ENCODE results near the gene GNRH2. TPM values are rescaled to one million over a fixed set of nuclear protein-coding genes. Genes with fewer than 3 reads are reported as not detected.
A peak's percentile ranks its signal among the peaks of the same experiment; 100 is the strongest.
"Not testable (repeated sequence)": the region's sequence is repeated elsewhere in the genome, so short reads cannot be mapped to it uniquely, and the experiment has no call there.

Gene GNRH2, protein sequence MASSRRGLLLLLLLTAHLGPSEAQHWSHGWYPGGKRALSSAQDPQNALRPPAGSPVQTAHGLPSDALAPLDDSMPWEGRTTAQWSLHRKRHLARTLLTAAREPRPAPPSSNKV
- total RNA-seq = 1 to 10 TPM; 1.2 to 2.0 TPM

- ChIA-PET CTCF (interaction anchor here (0.8 to 1.0 kb wide), 2 partner anchors 13 to 23 kb away, joined by 3 read pairs; no protein-coding TSS in a partner anchor), POLR2A (no interaction called here)
Measured at GRCh38 chr20:3043322-3043721, at the start of gene GNRH2. TSS of gene GNRH2 (plus strand) at chr20:3043622. CDS start at chr20:3044415, 793 bp downstream.

GRCh38 chr20:2995796-2996195 is 47.6 kb upstream of the GNRH2 start:
- Mint-ChIP-seq H3K4me1 (peaks cover under 1% of the 10 kb centered on the region), H3K4me3 (no peak overlapping the region), H3K9me3 (no peaks in the 10 kb centered on the region), H3K27me3 (no peaks in the 10 kb centered on the region), H3K27ac (no peak overlapping the region), H3K36me3 (ENCODE audit: low read depth) (peaks cover 33% of the 10 kb centered on the region)
- ChIA-PET CTCF (interaction anchor here (0.5 to 1.5 kb wide), 4 partner anchors 12 to 111 kb away, joined by 3 to 4 read pairs (median 3); no protein-coding TSS in a partner anchor), POLR2A (no interaction called here)
- DNase-seq = no peak

More at GRCh38 chr20:3043322-3043721, at the start of gene GNRH2:
- no peaks in the 10 kb centered on the region for H3K27me3 Mint-ChIP-seq
- DNase-seq = no peak
- H3K4me3 Mint-ChIP-seq = peak within 1 kb of the TSS; percentile 10
- peaks cover 44% of the 10 kb centered on the region for H3K4me1 Mint-ChIP-seq
- H3K9me3 Mint-ChIP-seq = no peaks in the 10 kb centered on the region
- H3K36me3 Mint-ChIP-seq (ENCODE audit: low read depth) = peaks cover 30% of the 10 kb centered on the region
- peak within 1 kb of the TSS; percentile 21 for H3K27ac Mint-ChIP-seq

DNA sequence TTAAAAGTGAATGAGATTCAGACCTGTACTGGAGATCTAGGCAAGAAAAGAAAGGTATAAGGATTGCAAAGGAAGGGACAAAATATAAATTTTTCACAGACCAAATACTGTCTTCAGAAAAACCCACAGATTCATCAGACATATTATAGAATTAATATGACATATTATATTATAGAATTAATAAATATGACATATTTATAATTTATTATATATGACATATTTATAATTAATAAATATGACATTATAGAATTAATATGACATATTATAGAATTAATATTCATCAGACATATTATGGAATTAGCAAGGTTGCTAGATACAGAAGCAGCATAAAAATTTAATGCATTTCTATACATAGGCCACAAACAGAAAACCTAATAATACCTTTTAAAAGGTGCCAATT is 44.7 kb upstream of the GNRH2 start:
- ChIA-PET POLR2A (no interaction called here), CTCF (no interaction called here)
- no peak overlapping the region for H3K27ac Mint-ChIP-seq

GRCh38 chr20:3000852-3001523 is 42.4 kb upstream of the GNRH2 start:
- POLR2A ChIA-PET = interaction anchor here (0.6 to 0.9 kb wide), 2 partner anchors 14 to 128 kb away, joined by 3 to 6 read pairs; partner anchors contain the start of gene PTPRA

More for the DNA sequence above, 44.7 kb upstream of the GNRH2 start:
- Mint-ChIP-seq H3K4me1 (no peaks in the 10 kb centered on the region), H3K27me3 (no peaks in the 10 kb centered on the region), H3K36me3 (ENCODE audit: low read depth) (peaks cover 16% of the 10 kb centered on the region), H3K4me3 (no peak overlapping the region), H3K9me3 (no peaks in the 10 kb centered on the region)
- DNase-seq = no peak

DNA sequence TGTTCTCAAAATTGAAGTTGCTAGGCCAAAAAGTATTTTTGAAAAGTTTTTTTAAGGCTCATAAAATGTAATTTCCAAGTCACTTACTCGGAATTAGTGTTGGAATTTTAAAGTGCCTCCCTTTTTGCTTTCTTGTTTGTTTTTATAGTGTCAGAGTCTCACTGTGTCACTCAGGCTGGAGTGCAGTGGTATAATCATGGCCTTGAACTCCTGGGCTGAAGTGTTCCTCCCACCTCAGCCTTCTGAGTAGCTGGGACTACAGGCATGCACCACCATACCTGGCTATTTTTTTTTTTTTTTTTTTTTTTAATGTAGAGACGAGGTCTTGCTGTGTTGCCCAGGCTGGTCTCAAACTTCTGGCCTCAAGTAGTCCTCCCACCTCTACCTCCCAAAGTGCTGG is 40.0 kb upstream of the GNRH2 start:
- ChIA-PET POLR2A (no interaction called here), CTCF (no interaction called here)
- Mint-ChIP-seq H3K4me3 (no peak overlapping the region), H3K36me3 (ENCODE audit: low read depth) (peaks cover 25% of the 10 kb centered on the region), H3K27me3 (no peaks in the 10 kb centered on the region), H3K4me1 (no peaks in the 10 kb centered on the region), H3K9me3 (no peaks in the 10 kb centered on the region), H3K27ac (no peak overlapping the region)
- no peak for DNase-seq

More at GRCh38 chr20:3000852-3001523, 42.4 kb upstream of the GNRH2 start:
- no peak overlapping the region for H3K4me3 Mint-ChIP-seq
- H3K36me3 Mint-ChIP-seq (ENCODE audit: low read depth) = peaks cover 14% of the 10 kb centered on the region
- no peaks in the 10 kb centered on the region for H3K9me3 Mint-ChIP-seq
- CTCF ChIA-PET = interaction anchor here (0.6 to 1.5 kb wide), 7 partner anchors 10 to 280 kb away, joined by 3 to 5 read pairs (median 4); no protein-coding TSS in a partner anchor
- H3K4me1 Mint-ChIP-seq = no peaks in the 10 kb centered on the region
- H3K27ac Mint-ChIP-seq = peak overlapping the region; percentile 11
- no peaks in the 10 kb centered on the region for H3K27me3 Mint-ChIP-seq
- DNase-seq = peak; percentile 61

- H3K27ac Mint-ChIP-seq = peak overlapping the region; percentile 47
- no peaks in the 10 kb centered on the region for H3K27me3 Mint-ChIP-seq
- DNase-seq = peak; percentile 16
- CTCF ChIA-PET = interaction anchor here (0.8 to 1.5 kb wide), 4 partner anchors 10 to 323 kb away, joined by 3 to 4 read pairs (median 4); no protein-coding TSS in a partner anchor
- POLR2A ChIA-PET = no interaction called here
- no peaks in the 10 kb centered on the region for H3K9me3 Mint-ChIP-seq
- H3K4me3 Mint-ChIP-seq = no peak overlapping the region
- peaks cover 45% of the 10 kb centered on the region for H3K36me3 Mint-ChIP-seq (ENCODE audit: low read depth)
- H3K4me1 Mint-ChIP-seq = peaks cover 47% of the 10 kb centered on the region
Measured at GRCh38 chr20:3010985-3011723, 32.3 kb upstream of the GNRH2 start.

DNA sequence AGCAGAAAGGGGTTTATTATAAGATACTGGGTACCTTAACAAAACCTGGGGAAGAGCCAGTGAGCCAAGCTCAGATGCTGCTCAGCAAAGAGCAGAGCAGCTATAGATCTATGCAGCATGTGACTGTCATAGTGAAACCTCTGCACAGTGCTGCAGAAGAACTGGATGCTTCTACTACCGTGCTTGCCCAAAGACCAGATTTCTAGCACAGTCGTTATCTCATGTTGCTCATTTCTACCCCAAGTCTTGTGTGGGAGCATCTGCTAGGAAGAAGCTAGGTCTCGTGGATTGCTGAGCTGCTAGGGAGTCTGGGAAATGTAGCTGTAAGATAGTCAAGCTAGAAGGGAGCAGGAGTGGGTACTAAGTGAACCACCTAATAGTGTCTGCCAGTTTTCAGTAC is 31.7 kb upstream of the GNRH2 start:
- H3K4me1 Mint-ChIP-seq = peaks cover 49% of the 10 kb centered on the region
- no peaks in the 10 kb centered on the region for H3K9me3 Mint-ChIP-seq
- H3K4me3 Mint-ChIP-seq = no peak overlapping the region
- POLR2A ChIA-PET = no interaction called here
- H3K27me3 Mint-ChIP-seq = no peaks in the 10 kb centered on the region
- DNase-seq = peak; percentile 17
- peak overlapping the region; percentile 47 for H3K27ac Mint-ChIP-seq
- peaks cover 51% of the 10 kb centered on the region for H3K36me3 Mint-ChIP-seq (ENCODE audit: low read depth)
- CTCF ChIA-PET = interaction anchor here (0.6 to 1.5 kb wide), 6 partner anchors 11 to 323 kb away, joined by 3 to 4 read pairs (median 4); no protein-coding TSS in a partner anchor

DNA sequence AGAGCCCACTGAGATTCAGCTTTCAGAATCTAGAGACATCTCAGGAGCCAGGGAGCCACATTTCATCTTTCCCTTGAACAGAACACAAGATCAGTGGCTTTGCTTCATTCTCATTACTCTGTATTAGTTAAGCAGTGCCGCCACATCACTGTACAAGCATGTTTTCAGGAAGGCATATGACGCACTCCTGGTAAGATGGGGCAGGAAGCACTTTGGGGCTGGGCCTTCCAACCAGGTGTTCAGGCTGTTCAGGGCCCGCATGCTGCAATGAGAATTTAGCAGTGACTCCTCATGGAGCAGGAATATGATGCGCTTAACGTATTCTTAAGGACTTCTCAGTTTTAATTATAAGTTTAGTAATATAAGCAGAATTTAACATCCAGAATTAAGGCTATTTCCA is 29.7 kb upstream of the GNRH2 start:
- DNase-seq = no peak
- Mint-ChIP-seq H3K36me3 (ENCODE audit: low read depth) (peaks cover 52% of the 10 kb centered on the region), H3K4me1 (peaks cover 48% of the 10 kb centered on the region), H3K9me3 (no peaks in the 10 kb centered on the region), H3K27me3 (no peaks in the 10 kb centered on the region), H3K27ac (no peak overlapping the region), H3K4me3 (no peak overlapping the region)
- ChIA-PET CTCF (interaction anchor here (0.7 to 1.9 kb wide), 3 partner anchors 13 to 40 kb away, joined by 3 to 4 read pairs (median 3); no protein-coding TSS in a partner anchor), POLR2A (no interaction called here)

DNA sequence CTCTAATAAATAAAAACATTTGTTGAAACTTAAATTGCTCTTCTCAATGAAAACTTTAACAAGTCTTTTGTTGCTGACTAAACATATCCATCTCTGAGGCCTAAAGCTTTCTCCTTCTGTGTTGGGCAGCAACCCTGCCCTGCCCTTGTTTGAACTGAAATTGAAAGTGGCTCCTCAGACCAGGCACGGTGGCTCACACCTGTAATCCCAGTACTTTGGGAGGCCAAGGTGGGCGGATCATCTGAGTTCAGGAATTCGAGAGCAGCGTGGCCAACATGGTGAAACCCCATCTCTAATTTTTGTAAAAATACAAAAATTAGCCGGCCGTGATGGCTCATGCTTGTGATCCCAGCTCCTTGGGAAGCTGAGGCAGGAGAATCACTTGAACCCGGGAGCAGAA is 29.2 kb upstream of the GNRH2 start:
- DNase-seq = no peak
- no peak overlapping the region for H3K4me3 Mint-ChIP-seq
- CTCF ChIA-PET = interaction anchor here (0.9 to 1.9 kb wide), 5 partner anchors 12 to 196 kb away, joined by 3 to 5 read pairs (median 3); no protein-coding TSS in a partner anchor
- H3K27ac Mint-ChIP-seq = peak overlapping the region; percentile 21
- POLR2A ChIA-PET = interaction anchor here (0.6 kb wide), 1 partner anchor 13 kb away, joined by 6 read pairs; no protein-coding TSS in a partner anchor
- H3K36me3 Mint-ChIP-seq (ENCODE audit: low read depth) = peaks cover 47% of the 10 kb centered on the region
- no peaks in the 10 kb centered on the region for H3K27me3 Mint-ChIP-seq
- H3K9me3 Mint-ChIP-seq = no peaks in the 10 kb centered on the region
- H3K4me1 Mint-ChIP-seq = peaks cover 44% of the 10 kb centered on the region

- ChIA-PET POLR2A (interaction anchor here (0.6 kb wide), 1 partner anchor 13 kb away, joined by 6 read pairs; no protein-coding TSS in a partner anchor), CTCF (interaction anchor here (0.7 to 1.9 kb wide), 8 partner anchors 13 to 197 kb away, joined by 3 to 5 read pairs (median 3); no protein-coding TSS in a partner anchor)
- no peaks in the 10 kb centered on the region for H3K27me3 Mint-ChIP-seq
- no peaks in the 10 kb centered on the region for H3K9me3 Mint-ChIP-seq
- H3K4me1 Mint-ChIP-seq = peaks cover 41% of the 10 kb centered on the region
- H3K36me3 Mint-ChIP-seq (ENCODE audit: low read depth) = peaks cover 47% of the 10 kb centered on the region
- peak overlapping the region; percentile 21 for H3K27ac Mint-ChIP-seq
- no peak for DNase-seq
- no peak overlapping the region for H3K4me3 Mint-ChIP-seq
Measured at GRCh38 chr20:3014662-3015061, 28.8 kb upstream of the GNRH2 start.

DNA sequence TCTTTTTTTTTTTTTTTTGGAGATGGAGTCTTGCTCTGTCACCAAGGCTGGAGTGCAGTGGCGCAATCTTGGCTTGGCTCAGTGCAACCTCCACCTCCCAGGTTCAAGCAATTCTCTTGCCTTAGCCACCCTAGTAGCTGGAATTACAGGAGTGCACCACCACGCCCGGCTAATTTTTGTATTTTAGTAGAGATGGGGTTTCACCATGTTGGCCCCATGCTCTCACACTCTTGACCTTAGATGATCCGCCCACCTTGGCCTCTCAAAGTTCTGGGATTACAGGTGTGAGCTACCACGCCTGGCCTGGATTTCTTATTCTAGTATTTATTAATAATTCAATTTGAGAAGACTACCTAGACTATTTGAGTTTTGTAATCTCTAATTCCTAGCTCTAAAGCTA is 28.1 kb upstream of the GNRH2 start:
- Mint-ChIP-seq H3K4me1 (peaks cover 39% of the 10 kb centered on the region), H3K27ac (peak overlapping the region; percentile 21), H3K36me3 (ENCODE audit: low read depth) (peaks cover 43% of the 10 kb centered on the region)
- POLR2A ChIA-PET, DNase-seq, H3K9me3 Mint-ChIP-seq, H3K4me3 Mint-ChIP-seq, H3K27me3 Mint-ChIP-seq: not testable (repeated sequence)
- CTCF ChIA-PET = interaction anchor here (0.7 to 1.9 kb wide), 6 partner anchors 13 to 198 kb away, joined by 3 to 4 read pairs (median 3); no protein-coding TSS in a partner anchor

DNA sequence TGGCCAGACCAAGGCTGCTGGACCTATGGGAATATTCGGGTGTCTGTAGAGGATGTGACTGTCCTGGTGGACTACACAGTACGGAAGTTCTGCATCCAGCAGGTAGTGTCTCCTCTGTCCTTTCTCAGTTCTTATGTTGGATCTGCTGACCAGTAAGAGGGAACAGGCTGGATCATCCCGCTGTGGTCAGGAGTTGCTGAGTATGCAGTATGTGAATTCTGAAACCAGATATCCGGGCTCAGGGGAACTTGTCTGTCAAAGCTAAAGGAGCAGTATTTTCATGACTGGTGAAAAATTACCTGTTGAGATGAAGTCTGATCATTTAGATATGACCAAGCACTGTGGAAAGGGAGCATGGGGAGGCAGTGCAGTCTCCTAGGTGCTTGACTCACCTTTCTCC is 22.1 kb upstream of the GNRH2 start:
- no peaks in the 10 kb centered on the region for H3K27me3 Mint-ChIP-seq
- H3K4me1 Mint-ChIP-seq = peaks cover 2% of the 10 kb centered on the region
- no peak overlapping the region for H3K27ac Mint-ChIP-seq
- H3K9me3 Mint-ChIP-seq = no peaks in the 10 kb centered on the region
- H3K4me3 Mint-ChIP-seq = no peak overlapping the region
- no peak for DNase-seq
- peaks cover 47% of the 10 kb centered on the region for H3K36me3 Mint-ChIP-seq (ENCODE audit: low read depth)
- CTCF ChIA-PET = interaction anchor here (0.6 kb wide), 1 partner anchor 32 kb away, joined by 3 read pairs; no protein-coding TSS in a partner anchor
- POLR2A ChIA-PET = no interaction called here

Data from activated CD4-positive, alpha-beta T cell treated with anti-CD3 and anti-CD28 coated beads, Interleukin-2, amount 10 ng/mL, durations not matched to agents 7 days and 5 days (primary cell).